OCI-LY7 (cell line): ENCODE measurements around the gene ZMIZ1. TPM values are rescaled to one million over a fixed set of nuclear protein-coding genes. Genes with fewer than 3 reads are reported as not detected.

Source experiments
- BruUV-seq: library from RNA; stranded (reverse); fragments of 400-500 nt; replicated peaks from 2 replicates; lab custom pipeline; 2021; lab: Mats Ljungman, UMichigan
- CTCF ChIA-PET: fragments of 300-600 bp; sonication (Branson Sonifier 250); formaldehyde crosslinking; loops from one replicate; lab custom pipeline; 2022; ENCODE audit warnings: antibody characterized with exemption; ENCODE audit not compliant: unreplicated experiment; lab: Charles Lee
- POLR2A ChIA-PET: fragments of 300-600 bp; sonication (Branson Sonifier 250); formaldehyde crosslinking; loops from one replicate; lab custom pipeline; 2022; ENCODE audit warnings: antibody characterized with exemption; lab: Charles Lee
- DNase-seq: peaks from one replicate; pipeline ENCODE4 v3.0.0-alpha.2; 2015; ENCODE audit warnings: low spot score
- H2AFZ ChIP-seq: fragments of 200-600 bp; sonication (generic), shearing (Covaris generic); 2 replicates; pipeline ENCODE4 v1.6.1; 2014; ENCODE audit warnings: mild to moderate bottlenecking, antibody characterized with exemption, low read length, moderate library complexity
- H3K27ac ChIP-seq: fragments of 200-600 bp; sonication (generic); 2 replicates; pipeline ENCODE4 v1.5.1; 2014; ENCODE audit warnings: mixed run types, low read depth, mild to moderate bottlenecking, moderate library complexity, low read length, inconsistent platforms; ENCODE audit not compliant: poor library complexity, severe bottlenecking
- H3K36me3 ChIP-seq: fragments of 200-600 bp; sonication (generic); 2 replicates; pipeline ENCODE4 v1.6.1; 2014; ENCODE audit warnings: mild to moderate bottlenecking, antibody characterized with exemption, low read length, moderate library complexity, mixed read lengths; ENCODE audit not compliant: insufficient read depth
- H3K4me1 ChIP-seq: fragments of 200-600 bp; sonication (generic); 2 replicates; pipeline ENCODE4 v1.5.1; 2014; ENCODE audit warnings: mild to moderate bottlenecking, low read length; ENCODE audit not compliant: insufficient read depth, poor library complexity, severe bottlenecking
- H3K4me2 ChIP-seq: fragments of 200-600 bp; sonication (generic); 2 replicates; pipeline ENCODE4 v1.6.1; 2014; ENCODE audit warnings: mild to moderate bottlenecking, low read length
- H3K4me3 ChIP-seq: fragments of 200-600 bp; sonication (generic); 2 replicates; pipeline ENCODE4 v1.5.1; 2014; ENCODE audit warnings: mild to moderate bottlenecking, low read depth, low read length; ENCODE audit not compliant: poor library complexity, severe bottlenecking
- H3K79me2 ChIP-seq: fragments of 200-600 bp; sonication (generic); 2 replicates; pipeline ENCODE4 v1.6.1; 2016; ENCODE audit warnings: low read depth, mild to moderate bottlenecking, low read length, moderate library complexity, mixed read lengths; ENCODE audit not compliant: insufficient read depth
- H3K9me2 ChIP-seq: fragments of 200-600 bp; sonication (generic); 2 replicates; pipeline ENCODE4 v1.6.1; 2016; ENCODE audit warnings: mild to moderate bottlenecking, low read length, mixed read lengths; ENCODE audit not compliant: insufficient read depth
- H3K9me3 ChIP-seq: fragments of 200-600 bp; sonication (generic); 2 replicates; pipeline ENCODE4 v1.6.1; 2014; ENCODE audit warnings: mild to moderate bottlenecking, mixed run types, low read length, mixed read lengths
- H4K20me1 ChIP-seq: fragments of 200-600 bp; sonication (generic); 2 replicates; pipeline ENCODE4 v1.6.1; 2014; ENCODE audit warnings: mild to moderate bottlenecking, antibody characterized with exemption, low read length, moderate library complexity, mixed read lengths; ENCODE audit not compliant: insufficient read depth
- EZH2phosphoT487 ChIP-seq: fragments of 200-600 bp; sonication (generic); IDR thresholded peaks from 2 replicates; pipeline ENCODE4 v1.6.1; 2018; ENCODE audit warnings: low read depth, borderline replicate concordance, mild to moderate bottlenecking, mixed run types, antibody characterized with exemption, low read length, moderate library complexity, mixed read lengths
- intact Hi-C: fragments of 100-400 bp; cut with micrococcal nuclease; formaldehyde crosslinking; loops from one replicate; pipeline ENCODE4 v1.10.0; 2022; ENCODE audit not compliant: unreplicated experiment
- total RNA-seq, 2 experiments: library from RNA; depleted of rRNA in 1 of 2; stranded (reverse); fragments of >200 nt in 1 of 2; shearing (Covaris generic) in 1 of 2; gene quantifications; 2 replicates each; pipeline ENCODE4 v1.2.3, GENCODE V29; 2014 to 2022
- TF ChIP-seq, protein P1 (sequence below): fragments of 200-600 bp; sonication (generic); conservative IDR thresholded peaks from 2 replicates; pipeline ENCODE4 v1.5.1; 2014; ENCODE audit warnings: mild to moderate bottlenecking, antibody characterized with exemption, low read length, moderate library complexity, mixed read lengths

The ZMIZ1 gene
- total RNA-seq, 2 experiments from 2014 or later, result 20.4 to 66.9 TPM

GRCh38 chr10:79156334-79157274 is 87.8 kb downstream of the ZMIZ1 start:
- POLR2A ChIA-PET, result interaction anchor here (0.8 kb wide), 1 partner anchor 18 kb away, joined by 3 read pairs; no protein-coding TSS in a partner anchor

DNA sequence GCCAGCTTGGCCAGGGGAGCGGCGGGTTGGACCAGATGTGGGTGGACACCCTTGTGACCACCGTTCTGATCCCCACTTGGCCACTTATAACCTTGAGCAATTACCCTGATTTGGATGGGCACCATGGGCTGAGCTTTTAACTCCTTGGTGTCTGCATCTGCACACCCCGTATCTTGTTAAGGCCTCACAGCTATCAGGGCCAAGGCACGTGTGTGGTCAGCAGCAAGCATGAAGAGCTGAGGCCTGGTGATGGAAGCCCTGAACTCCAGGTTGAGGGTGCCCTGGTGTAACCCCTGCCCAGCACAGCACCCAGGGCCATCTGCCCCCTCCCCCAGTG is 89.2 kb downstream of the ZMIZ1 start:
- Histone ChIP-seq H3K79me2 (no peaks in the 10 kb centered on the region), H2AFZ (no peak overlapping the region), H3K4me2 (no peak overlapping the region), H3K4me1 (no peaks in the 10 kb centered on the region), H3K27ac (no peak overlapping the region), H3K9me3 (no peaks in the 10 kb centered on the region), H4K20me1 (no peaks in the 10 kb centered on the region), H3K9me2 (no peaks in the 10 kb centered on the region), H3K36me3 (no peaks in the 10 kb centered on the region), H3K4me3 (no peak overlapping the region)
- intact Hi-C loops, result no loop called here
- no TSS peak for BruUV-seq
- DNase-seq, result no peak
- POLR2A ChIA-PET, result no interaction called here
- TF ChIP-seq, protein P1, sequence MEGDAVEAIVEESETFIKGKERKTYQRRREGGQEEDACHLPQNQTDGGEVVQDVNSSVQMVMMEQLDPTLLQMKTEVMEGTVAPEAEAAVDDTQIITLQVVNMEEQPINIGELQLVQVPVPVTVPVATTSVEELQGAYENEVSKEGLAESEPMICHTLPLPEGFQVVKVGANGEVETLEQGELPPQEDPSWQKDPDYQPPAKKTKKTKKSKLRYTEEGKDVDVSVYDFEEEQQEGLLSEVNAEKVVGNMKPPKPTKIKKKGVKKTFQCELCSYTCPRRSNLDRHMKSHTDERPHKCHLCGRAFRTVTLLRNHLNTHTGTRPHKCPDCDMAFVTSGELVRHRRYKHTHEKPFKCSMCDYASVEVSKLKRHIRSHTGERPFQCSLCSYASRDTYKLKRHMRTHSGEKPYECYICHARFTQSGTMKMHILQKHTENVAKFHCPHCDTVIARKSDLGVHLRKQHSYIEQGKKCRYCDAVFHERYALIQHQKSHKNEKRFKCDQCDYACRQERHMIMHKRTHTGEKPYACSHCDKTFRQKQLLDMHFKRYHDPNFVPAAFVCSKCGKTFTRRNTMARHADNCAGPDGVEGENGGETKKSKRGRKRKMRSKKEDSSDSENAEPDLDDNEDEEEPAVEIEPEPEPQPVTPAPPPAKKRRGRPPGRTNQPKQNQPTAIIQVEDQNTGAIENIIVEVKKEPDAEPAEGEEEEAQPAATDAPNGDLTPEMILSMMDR, result no peak
- TF ChIP-seq EZH2phosphoT487, result no peak
- CTCF ChIA-PET, result no interaction called here

More at GRCh38 chr10:79156334-79157274, 87.8 kb downstream of the ZMIZ1 start:
- Histone ChIP-seq H3K9me2 (no peaks in the 10 kb centered on the region), H4K20me1 (no peaks in the 10 kb centered on the region), H3K27ac (no peak overlapping the region), H2AFZ (no peak overlapping the region), H3K9me3 (no peaks in the 10 kb centered on the region), H3K36me3 (no peaks in the 10 kb centered on the region), H3K4me3 (no peak overlapping the region), H3K4me2 (no peak overlapping the region), H3K79me2 (no peaks in the 10 kb centered on the region), H3K4me1 (no peaks in the 10 kb centered on the region)
- DNase-seq, result no peak
- no TSS peak for BruUV-seq
- CTCF ChIA-PET, result no interaction called here
- TF ChIP-seq, protein P1, result no peak
- no peak for TF ChIP-seq EZH2phosphoT487
- intact Hi-C loops, result no loop called here
